D721Med (cell line): Measurements from ENCODE around the gene ZMIZ1.

Experiments
- DNase-seq: peaks from one replicate; pipeline ENCODE4 v3.0.0; 2011; ENCODE audit warnings: low spot score; ENCODE audit not compliant: insufficient read length
- FAIRE-seq: peaks from 2 replicates; lab custom pipeline; 2011; peaks lifted over from hg19 to GRCh38; lab: Jason Lieb, UNC
- CTCF ChIP-seq: IDR thresholded peaks from 2 replicates; pipeline ENCODE4 v1.5.1; 2012; ENCODE audit warnings: mild to moderate bottlenecking, control low read depth; ENCODE audit not compliant: insufficient read depth; ENCODE audit errors: missing control alignments

The ZMIZ1 gene

GRCh38 chr10:79090134-79090803, 21.5 kb downstream of the ZMIZ1 start:
- TF ChIP-seq CTCF = no peak
- DNase-seq (no peak), FAIRE-seq (no peak)

GRCh38 chr10:79092292-79092896, 23.6 kb downstream of the ZMIZ1 start:
- FAIRE-seq = no peak
- no peak for DNase-seq
- no peak for TF ChIP-seq CTCF

- no peak for TF ChIP-seq CTCF
- DNase-seq (no peak), FAIRE-seq (no peak)
Observed at GRCh38 chr10:79093658-79094411, 25.1 kb downstream of the ZMIZ1 start.

GRCh38 chr10:79094412-79095175, 25.8 kb downstream of the ZMIZ1 start:
- TF ChIP-seq CTCF = no peak
- FAIRE-seq (no peak), DNase-seq (no peak)

GRCh38 chr10:79095316-79095715, 26.6 kb downstream of the ZMIZ1 start:
- FAIRE-seq = no peak

GRCh38 chr10:79096514-79096913, 27.7 kb downstream of the ZMIZ1 start:
- TF ChIP-seq CTCF = no peak
- FAIRE-seq (no peak), DNase-seq (no peak)

More at GRCh38 chr10:79095316-79095715, 26.6 kb downstream of the ZMIZ1 start:
- DNase-seq = no peak
- TF ChIP-seq CTCF = no peak
